ENCODE data around the gene KCNIP3.

Gene KCNIP3

DNA sequence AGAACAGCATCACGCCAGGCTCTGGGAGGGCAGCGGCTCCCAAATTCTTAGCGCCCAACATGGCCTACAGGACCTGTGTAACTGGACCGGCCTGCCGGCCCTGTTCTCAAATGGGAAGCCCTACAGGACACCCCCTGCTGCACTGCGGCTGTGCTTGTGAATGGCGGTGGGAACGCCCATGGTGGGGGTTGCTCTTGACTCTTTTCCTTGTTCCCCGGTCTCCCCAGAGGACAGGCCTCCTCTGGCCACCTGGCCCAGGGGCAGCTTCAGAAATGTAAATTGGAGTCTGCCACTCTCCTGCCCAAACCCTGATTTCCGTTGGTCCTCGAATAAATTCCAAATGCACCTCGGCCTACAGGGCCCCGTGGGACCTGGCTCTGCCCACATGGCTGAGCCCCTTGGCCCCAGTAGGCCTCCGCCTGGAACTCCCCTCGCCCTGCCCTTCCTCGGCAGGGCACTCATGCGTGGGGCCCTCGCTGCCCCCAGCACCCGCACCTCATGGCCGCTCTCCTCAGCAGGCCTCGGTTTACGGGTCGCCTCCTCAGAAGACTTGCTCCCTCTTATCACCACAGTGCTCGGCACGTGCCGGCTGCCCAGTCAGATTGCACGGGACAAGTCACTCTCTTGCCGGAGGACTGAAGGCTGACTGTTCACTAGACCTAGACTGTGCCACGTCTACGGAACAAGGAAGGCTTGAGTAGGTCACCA is 29.4 kb downstream of the KCNIP3 start:
- DNase-seq (no peak), ATAC-seq (ENCODE audit: insufficient read depth, low read depth) (no peak)
- no peaks in the 10 kb centered on the region for H3K9me3 ChIP-seq (ENCODE audit: insufficient read depth, low read length, severe bottlenecking)
- no peak overlapping the region for H3K9ac ChIP-seq (ENCODE audit: low read depth, low read length)
- H3K27me3 ChIP-seq (ENCODE audit: insufficient read depth, low read length, poor library complexity), result no peaks in the 10 kb centered on the region
- no peaks in the 10 kb centered on the region for H3K4me1 ChIP-seq (ENCODE audit: insufficient read depth, low read length)
- H3K4me3 ChIP-seq (ENCODE audit: low read depth in 1 of 2, low read length in 2 of 2), result no peak overlapping the region
- TF ChIP-seq, protein P1, sequence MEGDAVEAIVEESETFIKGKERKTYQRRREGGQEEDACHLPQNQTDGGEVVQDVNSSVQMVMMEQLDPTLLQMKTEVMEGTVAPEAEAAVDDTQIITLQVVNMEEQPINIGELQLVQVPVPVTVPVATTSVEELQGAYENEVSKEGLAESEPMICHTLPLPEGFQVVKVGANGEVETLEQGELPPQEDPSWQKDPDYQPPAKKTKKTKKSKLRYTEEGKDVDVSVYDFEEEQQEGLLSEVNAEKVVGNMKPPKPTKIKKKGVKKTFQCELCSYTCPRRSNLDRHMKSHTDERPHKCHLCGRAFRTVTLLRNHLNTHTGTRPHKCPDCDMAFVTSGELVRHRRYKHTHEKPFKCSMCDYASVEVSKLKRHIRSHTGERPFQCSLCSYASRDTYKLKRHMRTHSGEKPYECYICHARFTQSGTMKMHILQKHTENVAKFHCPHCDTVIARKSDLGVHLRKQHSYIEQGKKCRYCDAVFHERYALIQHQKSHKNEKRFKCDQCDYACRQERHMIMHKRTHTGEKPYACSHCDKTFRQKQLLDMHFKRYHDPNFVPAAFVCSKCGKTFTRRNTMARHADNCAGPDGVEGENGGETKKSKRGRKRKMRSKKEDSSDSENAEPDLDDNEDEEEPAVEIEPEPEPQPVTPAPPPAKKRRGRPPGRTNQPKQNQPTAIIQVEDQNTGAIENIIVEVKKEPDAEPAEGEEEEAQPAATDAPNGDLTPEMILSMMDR (IDR thresholded peaks at IDR 0.05; ENCODE audit: borderline replicate concordance, extremely low read depth, low read length, poor library complexity, severe bottlenecking), result no peak
- TF ChIP-seq EZH2 (IDR thresholded peaks at IDR 0.05; ENCODE audit: borderline replicate concordance, low read depth, low read length, severe bottlenecking), result no peak
- no peak overlapping the region for H3K4me2 ChIP-seq (ENCODE audit: insufficient read depth, low read length)
- no peaks in the 10 kb centered on the region for H3K79me2 ChIP-seq (ENCODE audit: insufficient read depth, low read length)
- no peak overlapping the region for H2AFZ ChIP-seq (ENCODE audit: low read depth, low read length)
- no peaks in the 10 kb centered on the region for H3K36me3 ChIP-seq (ENCODE audit: insufficient read depth, low read length)
- no peaks in the 10 kb centered on the region for H4K20me1 ChIP-seq (ENCODE audit: insufficient read depth, low read length)
- H3K27ac ChIP-seq (ENCODE audit: low read length), result no peak overlapping the region

DNA sequence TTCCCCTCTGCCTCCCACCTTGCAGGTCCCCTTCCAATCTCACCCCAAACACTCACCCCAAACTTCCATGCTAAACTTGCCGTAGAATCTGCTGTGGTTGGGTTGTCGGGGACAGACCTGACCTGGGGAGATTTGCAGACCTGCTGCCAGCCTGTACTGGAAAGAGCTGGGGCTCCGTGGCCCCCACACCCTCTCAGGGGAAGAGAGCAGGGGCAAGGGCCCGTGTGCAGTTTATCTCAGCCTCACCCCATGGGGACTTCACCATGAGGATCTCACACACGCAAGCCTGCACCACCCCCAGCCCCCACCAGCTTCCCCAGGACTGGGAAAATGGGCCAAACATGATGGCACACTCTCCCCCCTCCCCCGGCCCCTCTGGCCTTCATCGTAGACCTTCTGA is 30.7 kb downstream of the KCNIP3 start:
- H2AFZ ChIP-seq (ENCODE audit: low read depth, low read length), result no peak overlapping the region
- H3K9ac ChIP-seq (ENCODE audit: low read depth, low read length), result no peak overlapping the region
- H3K4me2 ChIP-seq (ENCODE audit: insufficient read depth, low read length), result no peak overlapping the region
- TF ChIP-seq, protein P1 (IDR thresholded peaks at IDR 0.05; ENCODE audit: borderline replicate concordance, extremely low read depth, low read length, poor library complexity, severe bottlenecking), result no peak
- no peak for TF ChIP-seq EZH2 (IDR thresholded peaks at IDR 0.05; ENCODE audit: borderline replicate concordance, low read depth, low read length, severe bottlenecking)
- no peaks in the 10 kb centered on the region for H3K4me1 ChIP-seq (ENCODE audit: insufficient read depth, low read length)
- H3K27ac ChIP-seq (ENCODE audit: low read length), result no peak overlapping the region
- no peaks in the 10 kb centered on the region for H3K27me3 ChIP-seq (ENCODE audit: insufficient read depth, low read length, poor library complexity)
- no peak overlapping the region for H3K4me3 ChIP-seq (ENCODE audit: low read depth in 1 of 2, low read length in 2 of 2)
- H3K79me2 ChIP-seq (ENCODE audit: insufficient read depth, low read length), result no peaks in the 10 kb centered on the region
- H3K9me3 ChIP-seq (ENCODE audit: insufficient read depth, low read length, severe bottlenecking), result no peaks in the 10 kb centered on the region
- H4K20me1 ChIP-seq (ENCODE audit: insufficient read depth, low read length), result no peaks in the 10 kb centered on the region
- DNase-seq, result no peak
- ATAC-seq (ENCODE audit: insufficient read depth, low read depth), result no peak
- no peaks in the 10 kb centered on the region for H3K36me3 ChIP-seq (ENCODE audit: insufficient read depth, low read length)

DNA sequence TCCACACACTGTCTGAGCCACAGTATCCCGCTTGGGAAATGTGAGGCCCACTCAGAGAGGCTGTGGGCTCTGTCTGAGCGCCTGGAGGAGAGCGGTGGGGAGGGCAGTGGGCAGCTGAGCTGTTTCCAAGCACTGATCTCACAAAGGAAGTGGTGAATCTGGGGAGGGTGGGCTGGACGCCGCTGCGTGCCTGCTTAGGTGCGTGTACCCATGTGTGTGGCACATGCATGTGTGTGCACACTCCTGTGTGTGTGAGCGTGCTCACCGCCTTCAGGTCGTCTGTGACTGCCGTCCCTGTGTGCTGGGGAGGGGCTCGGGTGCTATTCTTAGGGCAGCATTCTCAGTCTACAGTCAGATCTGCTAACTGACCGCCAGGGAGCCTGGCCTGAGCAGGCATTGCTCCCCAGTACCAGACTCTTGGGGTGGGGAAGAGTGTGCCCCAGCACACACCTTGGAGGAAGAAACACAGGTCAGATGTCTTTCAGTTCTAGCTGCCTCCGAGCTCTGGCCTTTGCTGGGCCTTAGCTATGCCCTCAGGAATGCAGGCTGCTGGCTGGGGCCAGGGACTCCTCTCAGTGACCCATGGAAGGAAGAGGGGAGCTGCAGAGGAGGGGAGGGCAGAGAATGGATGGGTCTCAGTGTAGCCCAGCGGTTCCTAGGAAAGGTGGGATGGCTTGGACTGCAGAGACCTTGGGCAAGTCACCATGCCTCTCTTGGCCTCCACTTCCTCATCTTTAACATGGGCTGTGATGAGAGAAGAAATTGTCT is 31.4 kb downstream of the KCNIP3 start:
- Histone ChIP-seq H3K27me3 (ENCODE audit: insufficient read depth, low read length, poor library complexity) (no peaks in the 10 kb centered on the region), H3K9me3 (ENCODE audit: insufficient read depth, low read length, severe bottlenecking) (no peaks in the 10 kb centered on the region), H4K20me1 (ENCODE audit: insufficient read depth, low read length) (no peaks in the 10 kb centered on the region), H3K4me3 (ENCODE audit: low read depth in 1 of 2, low read length in 2 of 2) (no peak overlapping the region), H2AFZ (ENCODE audit: low read depth, low read length) (no peak overlapping the region), H3K27ac (ENCODE audit: low read length) (no peak overlapping the region), H3K79me2 (ENCODE audit: insufficient read depth, low read length) (no peaks in the 10 kb centered on the region), H3K4me2 (ENCODE audit: insufficient read depth, low read length) (no peak overlapping the region), H3K4me1 (ENCODE audit: insufficient read depth, low read length) (no peaks in the 10 kb centered on the region), H3K36me3 (ENCODE audit: insufficient read depth, low read length) (no peaks in the 10 kb centered on the region), H3K9ac (ENCODE audit: low read depth, low read length) (no peak overlapping the region)
- no peak for TF ChIP-seq EZH2 (IDR thresholded peaks at IDR 0.05; ENCODE audit: borderline replicate concordance, low read depth, low read length, severe bottlenecking)
- TF ChIP-seq, protein P1 (IDR thresholded peaks at IDR 0.05; ENCODE audit: borderline replicate concordance, extremely low read depth, low read length, poor library complexity, severe bottlenecking), result no peak
- no peak for ATAC-seq (ENCODE audit: insufficient read depth, low read depth)
- no peak for DNase-seq
